ENCODE data around the gene NSF.

- no peak for TF ChIP-seq CTCF (IDR thresholded peaks at IDR 0.05)
- TF ChIP-seq POLR2A (IDR thresholded peaks at IDR 0.05), result no peak
These were observed 187.8 kb downstream of the NSF start for GRCh38 chr17:46777943-46778915.
